Panc1 (cell line): ENCODE data around the gene ADA. TPM values are rescaled to one million over a fixed set of nuclear protein-coding genes. Genes with fewer than 3 reads are reported as not detected.

ENCODE experiments used
- ATAC-seq: fragments of 200-7000 bp; cut with Tn5 transposase; 2 replicates; pipeline ENCODE4 v1.9.1; 2020; ENCODE audit warnings: mild to moderate bottlenecking, moderate library complexity
- BruUV-seq: library from RNA; stranded (reverse); fragments of 400-500 nt; replicated peaks from 2 replicates; lab custom pipeline; 2021; lab: Mats Ljungman, UMichigan
- CTCF ChIA-PET: fragments of 300-600 bp; sonication (Branson Sonifier 250); formaldehyde crosslinking; loops from one replicate; lab custom pipeline; 2022; ENCODE audit warnings: antibody characterized with exemption; lab: Charles Lee
- POLR2A ChIA-PET: fragments of 300-600 bp; sonication (Branson Sonifier 250); formaldehyde crosslinking; loops from one replicate; lab custom pipeline; 2022; ENCODE audit warnings: antibody characterized with exemption; lab: Charles Lee
- DNase-seq: peaks from one replicate; pipeline ENCODE4 v3.0.0-alpha.2; 2010; ENCODE audit warnings: low read depth, low spot score
- H3K27ac ChIP-seq: 2 replicates; pipeline ENCODE4 v1.5.1; 2011; ENCODE audit warnings: mild to moderate bottlenecking, low read length, inconsistent platforms
- H3K27me3 ChIP-seq: fragments of 200-500 bp; sonication (Bioruptor generic); 2 replicates; pipeline ENCODE4 v1.6.0; 2014; ENCODE audit warnings: low read length, inconsistent platforms; ENCODE audit not compliant: control insufficient read depth, insufficient read depth
- H3K36me3 ChIP-seq: fragments of 200-500 bp; sonication (Bioruptor generic); 2 replicates; pipeline ENCODE4 v1.5.1; 2014; ENCODE audit warnings: inconsistent platforms, mild to moderate bottlenecking, low read length, moderate library complexity; ENCODE audit not compliant: control insufficient read depth, insufficient read depth
- H3K4me1 ChIP-seq: 2 replicates; pipeline ENCODE4 v1.5.1; 2011; ENCODE audit warnings: inconsistent platforms, mild to moderate bottlenecking, low read length, moderate library complexity; ENCODE audit not compliant: control insufficient read depth, insufficient read depth
- H3K4me3 ChIP-seq, 2 experiments: 2 replicates each; pipeline ENCODE4 v1.5.1; 2011 to 2012; ENCODE audit warnings: low read depth in 2 of 2, low read length in 2 of 2, mild to moderate bottlenecking in 2 of 2, inconsistent platforms in 1 of 2, moderate library complexity in 1 of 2
- H3K9me3 ChIP-seq: fragments of 200-500 bp; sonication (Bioruptor generic); 2 replicates; pipeline ENCODE4 v1.5.1; 2014; ENCODE audit warnings: low read depth, mild to moderate bottlenecking, inconsistent platforms, low read length, moderate library complexity; ENCODE audit not compliant: control insufficient read depth, insufficient read depth
- POLR2AphosphoS5 ChIP-seq: IDR thresholded peaks from 2 replicates; pipeline ENCODE4 v1.6.1; 2012; ENCODE audit warnings: mild to moderate bottlenecking, low read depth, low read length, moderate library complexity
- REST ChIP-seq, 2 experiments: IDR thresholded peaks; 2 replicates each; pipeline ENCODE4 v1.6.1; 2011 to 2012; ENCODE audit warnings: low read depth in 2 of 2, control low read depth in 1 of 2, low read length in 1 of 2, mild to moderate bottlenecking in 1 of 2, moderate library complexity in 1 of 2; ENCODE audit not compliant: insufficient read depth in 1 of 2
- SIN3A ChIP-seq: IDR thresholded peaks from 2 replicates; pipeline ENCODE4 v1.6.1; 2012; ENCODE audit warnings: low read depth, mild to moderate bottlenecking, low read length, moderate library complexity, borderline replicate concordance; ENCODE audit not compliant: insufficient read depth
- TCF7L2 ChIP-seq: IDR thresholded peaks from 2 replicates; pipeline ENCODE4 v1.6.1; 2011; ENCODE audit warnings: mild to moderate bottlenecking, low read depth, low read length, inconsistent platforms
- in situ Hi-C: cut with HindIII; loops from 2 replicates; pipeline ENCODE4 v1.10.0; 2016; ENCODE audit warnings: low sequenced_read_pairs, low pct_unique_long_range_greater_than_20kb
- intact Hi-C: fragments of 100-400 bp; cut with micrococcal nuclease; formaldehyde crosslinking; loops from one replicate; pipeline ENCODE4 v1.10.0; 2022; ENCODE audit not compliant: unreplicated experiment
- total RNA-seq: library from RNA; stranded (reverse); gene quantifications from one replicate; pipeline ENCODE4 v1.2.1, GENCODE V29; 2021; ENCODE audit not compliant: unreplicated experiment
- TF ChIP-seq, protein P1 (sequence below): fragments of 450-650 bp; IDR thresholded peaks from 2 replicates; pipeline ENCODE4 v1.5.1; 2017; ENCODE audit warnings: mild to moderate bottlenecking

The ADA gene
- total RNA-seq, 1 experiment from 2014 or later = 53.8 TPM

DNA sequence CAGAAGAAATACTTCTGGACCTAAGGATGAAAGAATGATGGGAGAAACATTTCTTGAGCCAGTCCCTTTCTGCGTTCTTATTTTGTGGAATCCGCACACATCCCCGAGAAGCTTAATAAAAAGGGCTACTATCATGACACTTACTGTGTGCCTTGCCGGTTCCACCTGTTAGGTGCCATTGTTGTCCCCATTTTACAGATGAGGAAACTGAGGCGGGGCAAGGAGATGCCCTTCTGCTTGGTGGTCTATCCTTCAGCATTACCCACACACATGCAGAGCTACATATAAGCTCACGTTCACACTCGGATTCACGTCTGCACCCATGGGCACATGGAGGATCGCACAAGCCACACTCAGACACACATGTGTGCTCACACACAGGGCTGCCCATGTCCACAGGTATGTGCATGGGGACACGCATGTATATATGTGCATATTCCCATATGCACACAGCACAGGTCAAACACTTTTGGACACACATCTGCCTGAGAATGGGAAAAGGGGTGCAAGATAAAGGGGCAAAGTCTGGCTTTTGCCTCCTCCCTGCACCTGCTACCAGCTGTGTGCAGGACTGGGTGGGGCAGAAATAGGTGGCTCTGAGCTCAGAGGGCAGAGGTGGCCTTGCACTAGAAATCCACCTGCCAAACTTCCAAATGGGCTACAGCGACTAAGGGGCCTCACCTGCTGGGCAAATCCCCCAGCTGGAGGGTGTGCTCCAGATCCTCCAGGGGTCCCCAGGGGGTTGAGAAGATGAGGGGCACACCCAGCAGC, 30.5 kb upstream of the ADA start:
- H3K36me3 ChIP-seq = no peaks in the 10 kb centered on the region
- H3K4me1 ChIP-seq = peaks cover 16% of the 10 kb centered on the region
- intact Hi-C loops = loop anchor here (10.0 kb wide), 1 partner anchor 183 kb away; no protein-coding TSS in a partner anchor
- in situ Hi-C loops = no loop called here
- H3K4me3 ChIP-seq = no peak overlapping the region
- TF ChIP-seq, protein P1, sequence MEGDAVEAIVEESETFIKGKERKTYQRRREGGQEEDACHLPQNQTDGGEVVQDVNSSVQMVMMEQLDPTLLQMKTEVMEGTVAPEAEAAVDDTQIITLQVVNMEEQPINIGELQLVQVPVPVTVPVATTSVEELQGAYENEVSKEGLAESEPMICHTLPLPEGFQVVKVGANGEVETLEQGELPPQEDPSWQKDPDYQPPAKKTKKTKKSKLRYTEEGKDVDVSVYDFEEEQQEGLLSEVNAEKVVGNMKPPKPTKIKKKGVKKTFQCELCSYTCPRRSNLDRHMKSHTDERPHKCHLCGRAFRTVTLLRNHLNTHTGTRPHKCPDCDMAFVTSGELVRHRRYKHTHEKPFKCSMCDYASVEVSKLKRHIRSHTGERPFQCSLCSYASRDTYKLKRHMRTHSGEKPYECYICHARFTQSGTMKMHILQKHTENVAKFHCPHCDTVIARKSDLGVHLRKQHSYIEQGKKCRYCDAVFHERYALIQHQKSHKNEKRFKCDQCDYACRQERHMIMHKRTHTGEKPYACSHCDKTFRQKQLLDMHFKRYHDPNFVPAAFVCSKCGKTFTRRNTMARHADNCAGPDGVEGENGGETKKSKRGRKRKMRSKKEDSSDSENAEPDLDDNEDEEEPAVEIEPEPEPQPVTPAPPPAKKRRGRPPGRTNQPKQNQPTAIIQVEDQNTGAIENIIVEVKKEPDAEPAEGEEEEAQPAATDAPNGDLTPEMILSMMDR = no peak
- no peak for TF ChIP-seq POLR2AphosphoS5
- no peak for TF ChIP-seq SIN3A
- TF ChIP-seq REST (IDR thresholded peaks at IDR 0.05; ENCODE audit: insufficient read depth in 1 of 2, low read depth in 2 of 2, low read length in 1 of 2) = no peak
- no peak for TF ChIP-seq TCF7L2
- no peak for DNase-seq
- H3K27me3 ChIP-seq = no peaks in the 10 kb centered on the region
- no peak overlapping the region for H3K27ac ChIP-seq
- no TSS peak for BruUV-seq
- no peak for ATAC-seq
- ChIA-PET POLR2A (no interaction called here), CTCF (no interaction called here)
- H3K9me3 ChIP-seq = no peaks in the 10 kb centered on the region

DNA sequence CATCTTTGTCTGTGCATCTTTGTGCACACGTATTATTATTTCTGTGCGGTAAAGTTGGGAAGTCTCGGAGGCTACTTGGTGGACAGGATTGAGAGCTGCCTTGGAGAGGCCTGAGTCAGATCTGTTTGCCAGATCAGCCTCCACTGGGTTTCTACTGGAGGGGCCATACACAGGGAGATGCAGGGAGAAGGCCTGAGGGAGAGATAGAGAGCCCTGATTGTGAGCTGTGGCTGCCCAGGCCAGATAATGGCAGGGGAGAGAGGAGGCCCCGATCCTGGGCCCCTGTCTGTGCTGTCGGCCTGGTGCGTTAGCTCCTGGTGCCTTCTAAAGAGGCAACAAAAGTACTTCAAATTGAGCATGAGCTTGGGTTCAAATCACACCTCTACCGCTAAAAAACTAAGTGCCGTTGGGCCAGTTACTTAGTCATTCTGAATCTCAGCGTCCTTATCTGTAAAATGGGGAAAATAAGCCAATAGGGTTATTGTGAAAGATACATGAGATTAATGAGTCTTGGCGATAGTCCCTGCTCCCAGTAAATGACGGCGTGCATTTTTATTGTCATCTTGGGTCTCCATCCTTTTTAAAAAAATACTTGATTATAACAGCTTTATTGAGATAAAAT, 27.6 kb upstream of the ADA start:
- BruUV-seq = no TSS peak

More for the DNA sequence above, 27.6 kb upstream of the ADA start:
- no peak for TF ChIP-seq POLR2AphosphoS5
- no peak for TF ChIP-seq REST (IDR thresholded peaks at IDR 0.05; ENCODE audit: insufficient read depth in 1 of 2, low read depth in 2 of 2, low read length in 1 of 2)
- no peak for TF ChIP-seq SIN3A
- TF ChIP-seq, protein P1 = no peak
- TF ChIP-seq TCF7L2 = no peak
- H3K4me1 ChIP-seq = peaks cover 1% of the 10 kb centered on the region; the same call in 1 of the 2 replicates
- DNase-seq (no peak), ATAC-seq (no peak)
- in situ Hi-C loops (no loop called here), intact Hi-C loops (no loop called here)
- H3K27ac ChIP-seq = no peak overlapping the region
- H3K4me3 ChIP-seq = no peak overlapping the region
- POLR2A ChIA-PET = no interaction called here
- no peaks in the 10 kb centered on the region for H3K36me3 ChIP-seq
- H3K9me3 ChIP-seq = no peaks in the 10 kb centered on the region
- no peaks in the 10 kb centered on the region for H3K27me3 ChIP-seq
- CTCF ChIA-PET = no interaction called here
